Transverse colon (tissue), 4 donors: ENCODE results near the gene TTC22. TPM values are rescaled to one million over a fixed set of nuclear protein-coding genes. Genes with fewer than 3 reads are reported as not detected.

Experiments
- DNase-seq: peaks from one replicate; pipeline ENCODE4 v3.0.0-alpha.2; 2019
- H3K27ac ChIP-seq, 4 donors: fragments of 200-600 bp; sonication (generic); 2 replicates each; pipeline ENCODE4 v1.5.1; 2016 to 2018; ENCODE audit warnings: inconsistent platforms in 4 of 4
- H3K27me3 ChIP-seq: fragments of 200-600 bp; sonication (generic); 2 replicates; pipeline ENCODE4 v1.5.1; 2017; ENCODE audit warnings: inconsistent platforms
- H3K36me3 ChIP-seq, 4 donors: fragments of 200-600 bp; sonication (generic); 2 replicates each; pipeline ENCODE4 v1.5.1; 2017 to 2019; ENCODE audit warnings: inconsistent platforms in 4 of 4
- H3K4me1 ChIP-seq, 4 donors: fragments of 200-600 bp; sonication (generic); 2 replicates each; pipeline ENCODE4 v1.5.1; 2017 to 2020; ENCODE audit warnings: inconsistent platforms in 4 of 4
- H3K4me3 ChIP-seq, 4 donors: fragments of 200-600 bp; sonication (generic); 1 replicate in 1 of 4; 2 replicates in 3 of 4; pipeline versions ENCODE4 v1.5.1 to v1.6.1; 2017 to 2019; ENCODE audit warnings: inconsistent platforms in 4 of 4
- H3K9me3 ChIP-seq, 2 donors: fragments of 200-600 bp; sonication (generic); 2 replicates each; pipeline ENCODE4 v1.5.1; 2017 to 2019; ENCODE audit warnings: inconsistent platforms in 2 of 2
- CTCF ChIP-seq, 5 experiments: fragments of 200-600 bp in 3 of 5; fragments of 450-650 bp in 2 of 5; sonication (generic) in 3 of 5; IDR thresholded peaks; 1 replicate in 2 of 5; 2 replicates in 3 of 5; pipeline ENCODE4 v1.5.1; 2016 to 2017; ENCODE audit warnings: antibody characterized with exemption in 5 of 5, inconsistent platforms in 3 of 5, mild to moderate bottlenecking in 2 of 5, moderate library complexity in 1 of 5
- EP300 ChIP-seq: sonication (generic); formaldehyde crosslinking; IDR thresholded peaks from one replicate; pipeline ENCODE4 v1.6.1; 2017; ENCODE audit warnings: antibody characterized with exemption, low read depth
- POLR2A ChIP-seq: fragments of 450-650 bp; IDR thresholded peaks from one replicate; pipeline ENCODE4 v1.6.1; 2016; ENCODE audit warnings: antibody characterized with exemption, mild to moderate bottlenecking, moderate library complexity
- POLR2AphosphoS5 ChIP-seq, 3 donors: sonication (generic); formaldehyde crosslinking; IDR thresholded peaks; one replicate each; pipeline ENCODE4 v1.6.1; 2016; ENCODE audit warnings: antibody characterized with exemption in 3 of 3
- WGBS, 2 donors: methylation state at CpG; one replicate each; pipeline ENCODE4 v1.1.5; 2018; ENCODE audit warnings: low coverage in 1 of 2; 5-methylcytosine and 5-hydroxymethylcytosine counted together
- in situ Hi-C, 4 donors: fragments of 200-750 bp; cut with MboI; loops; one replicate each; pipeline versions ENCODE4 v1.15.0 to v1.15.1; 2017; ENCODE audit warnings: low sequenced_read_pairs in 3 of 4, low pct_ligation_motif_present in 1 of 4, low pct_unique_long_range_greater_than_20kb in 1 of 4
- intact Hi-C: fragments of 100-400 bp; cut with DNase I; formaldehyde crosslinking; loops from one replicate; pipeline ENCODE4 v1.15.1; 2023; ENCODE audit warnings: low total_unique reads
- total RNA-seq, 4 donors: library from RNA; depleted of rRNA; stranded (reverse); fragments of >200 nt; gene quantifications; one replicate each; pipeline ENCODE4 v1.1.0, GENCODE V29; 2016

Gene TTC22
- total RNA-seq, 4 donors from 2014 or later: 39.8 to 174 (median 98.4) TPM

DNA sequence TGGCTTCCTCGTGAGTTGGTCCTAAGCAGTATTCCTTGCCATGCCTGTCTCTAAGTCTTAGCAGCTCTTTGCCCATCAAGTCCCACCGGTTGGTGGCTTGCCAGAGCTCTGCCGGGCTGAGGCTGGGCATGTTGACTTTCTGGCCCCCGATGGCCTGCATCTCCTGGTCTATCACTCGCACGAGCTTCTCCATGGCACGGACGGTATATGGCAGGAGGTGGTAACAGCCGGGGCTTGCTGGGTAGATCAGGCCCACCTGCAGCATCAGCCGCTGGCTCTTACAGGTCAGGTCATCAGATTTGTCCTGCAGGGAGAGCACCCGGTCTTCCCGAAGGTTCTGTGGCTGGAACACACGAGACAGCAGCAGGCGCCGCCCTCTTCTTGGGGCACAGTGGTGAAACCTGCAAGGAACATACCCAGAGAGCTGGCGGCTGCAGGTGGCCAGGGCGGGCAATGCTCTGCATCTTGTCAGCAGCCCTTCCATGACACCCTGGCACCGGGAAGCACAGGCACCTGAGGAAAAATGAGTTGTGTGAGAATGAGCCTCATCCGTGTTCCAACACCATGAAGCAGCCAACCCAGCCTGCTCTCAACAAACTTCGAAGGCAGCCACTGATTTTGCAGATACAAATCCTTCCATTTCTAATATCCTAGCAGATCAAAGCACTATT, 42.3 kb downstream of the TTC22 start:
- intact Hi-C loops (no loop called here), in situ Hi-C loops (no loop called here)
- no peak overlapping the region for H3K27ac ChIP-seq
- TF ChIP-seq POLR2A: no peak
- TF ChIP-seq EP300: no peak
- no peaks in the 10 kb centered on the region for H3K9me3 ChIP-seq
- H3K4me3 ChIP-seq: no peak overlapping the region
- DNase-seq: no peak
- no peaks in the 10 kb centered on the region for H3K27me3 ChIP-seq
- peaks cover 0 to 14% (median 6%) of the 10 kb centered on the region in 4 donors for H3K36me3 ChIP-seq
- H3K4me1 ChIP-seq: peaks cover 0 to 10% (median 9%) of the 10 kb centered on the region in 4 donors
- WGBS, 2 donors: 94% methylated on average over 20 of the region's 20 CpGs; no CpG with 5 or more reads in 1 of the 2 donors

- Histone ChIP-seq H3K4me3 (no peak overlapping the region), H3K9me3 (no peaks in the 10 kb centered on the region), H3K27ac (no peak overlapping the region), H3K27me3 (no peaks in the 10 kb centered on the region), H3K4me1 (peaks cover 0 to 2% (median under 1%) of the 10 kb centered on the region in 4 donors), H3K36me3 (peaks cover 0 to 14% (median 6%) of the 10 kb centered on the region in 4 donors)
- TF ChIP-seq POLR2AphosphoS5 (IDR thresholded peaks at IDR 0.05) (no peak), CTCF (IDR thresholded peaks at IDR 0.05) (no peak), POLR2A (no peak)
- no peak for DNase-seq
- intact Hi-C loops (no loop called here), in situ Hi-C loops (no loop called here)
- WGBS, 2 donors: 94% methylated on average over 9 of the region's 9 CpGs; no CpG with 5 or more reads in 1 of the 2 donors
Measured at GRCh38 chr1:54757833-54758232, 43.3 kb downstream of the TTC22 start.

- 90% methylated on average over 17 of the region's 25 CpGs; no CpG with 5 or more reads in 1 of the 2 donors for WGBS, 2 donors
- no peak for DNase-seq
- intact Hi-C loops (no loop called here), in situ Hi-C loops (no loop called here)
- Histone ChIP-seq H3K27ac (no peak overlapping the region), H3K9me3 (no peaks in the 10 kb centered on the region), H3K4me1 (no peaks in the 10 kb centered on the region), H3K4me3 (no peak overlapping the region), H3K36me3 (peaks cover 0 to 14% (median 6%) of the 10 kb centered on the region in 4 donors), H3K27me3 (no peaks in the 10 kb centered on the region)
- TF ChIP-seq CTCF (IDR thresholded peaks at IDR 0.05) (no peak), POLR2AphosphoS5 (IDR thresholded peaks at IDR 0.05) (no peak), EP300 (no peak), POLR2A (no peak)
Measured at GRCh38 chr1:54754486-54755285, 46.4 kb downstream of the TTC22 start.

GRCh38 chr1:54754045-54754444, 47.1 kb downstream of the TTC22 start:
- intact Hi-C loops (no loop called here), in situ Hi-C loops (no loop called here)
- TF ChIP-seq POLR2AphosphoS5 (IDR thresholded peaks at IDR 0.05): no peak
- WGBS, 2 donors: 96 to 100% methylated on average over 3 to 21 of the region's 22 CpGs
- H3K4me3 ChIP-seq: no peak overlapping the region
- H3K27ac ChIP-seq: no peak overlapping the region
- DNase-seq: no peak
- H3K27me3 ChIP-seq: no peaks in the 10 kb centered on the region
- H3K4me1 ChIP-seq: no peaks in the 10 kb centered on the region
- H3K36me3 ChIP-seq: peaks cover 0 to 14% (median 6%) of the 10 kb centered on the region in 4 donors
- H3K9me3 ChIP-seq: no peaks in the 10 kb centered on the region

DNA sequence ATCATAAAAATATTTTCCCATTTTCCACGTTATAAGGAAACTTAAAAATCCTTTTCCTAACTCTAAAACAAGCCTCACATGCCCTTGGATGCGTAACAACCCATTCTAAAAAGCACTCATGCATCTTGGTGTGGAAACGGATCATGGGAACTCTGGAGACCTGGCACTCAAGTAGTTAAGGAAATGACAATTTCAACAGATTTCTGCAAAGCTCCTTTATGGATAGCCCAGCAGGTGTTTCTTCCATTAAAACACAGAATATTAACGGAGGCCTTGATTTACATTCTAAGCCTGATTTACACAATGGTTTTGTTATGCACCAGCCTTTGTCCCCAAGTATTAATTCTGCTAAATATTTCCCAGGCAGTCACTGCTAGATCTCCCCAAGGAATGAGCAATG, 49.7 kb downstream of the TTC22 start:
- TF ChIP-seq EP300: no peak
- Histone ChIP-seq H3K27ac (no peak overlapping the region), H3K4me1 (no peaks in the 10 kb centered on the region), H3K36me3 (peaks cover 0 to 4% (median 0%) of the 10 kb centered on the region in 4 donors), H3K9me3 (no peaks in the 10 kb centered on the region), H3K4me3 (no peak overlapping the region), H3K27me3 (no peaks in the 10 kb centered on the region)
- in situ Hi-C loops: no loop called here
- 78 to 88% methylated on average over 4 of the region's 4 CpGs for WGBS, 2 donors
- DNase-seq: no peak
- intact Hi-C loops: no loop called here
